ENCODE results near the gene ASIC2.

DNA sequence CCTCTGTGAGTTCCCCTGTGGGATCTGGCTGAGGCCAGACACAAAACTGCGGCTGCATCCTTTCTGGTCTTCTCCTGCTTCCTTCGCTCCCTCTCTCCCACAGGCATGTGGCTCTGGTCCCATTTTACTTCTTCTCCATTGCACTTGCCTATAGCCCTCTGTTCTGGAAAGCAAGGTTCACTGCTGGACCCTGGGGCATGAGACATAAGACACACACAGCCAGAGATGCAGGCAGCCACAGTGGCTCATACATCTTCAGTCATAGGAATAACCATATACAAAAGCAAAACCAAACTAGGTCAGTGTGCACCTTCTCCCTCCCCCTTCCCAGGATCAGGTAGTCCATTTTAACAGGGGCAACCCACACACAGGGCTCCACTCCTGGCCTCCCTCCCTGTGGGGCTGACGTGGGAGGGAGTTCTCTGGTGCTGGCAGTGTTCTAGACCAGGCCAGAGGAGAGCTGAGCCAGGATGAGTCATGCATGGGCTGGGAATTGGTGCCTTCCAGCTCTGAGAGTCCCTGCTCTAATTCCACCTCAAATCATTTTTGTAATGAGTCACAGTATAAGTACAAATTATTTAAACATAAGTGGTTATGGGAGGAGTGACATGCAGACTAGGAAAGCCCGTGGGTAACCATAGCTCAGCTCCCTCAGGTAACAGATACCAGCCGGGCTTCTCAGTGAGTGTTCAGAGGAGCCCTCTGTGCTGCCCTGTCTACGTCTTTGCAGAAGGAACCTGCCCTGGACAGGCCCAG lies 58.0 kb downstream of the ASIC2 start:
- TF ChIP-seq POLR2A (IDR thresholded peaks at IDR 0.05; ENCODE audit: low read length) (no peak), GATA1 (IDR thresholded peaks at IDR 0.05; ENCODE audit: low read depth, low read length) (no peak)

Measured in erythroblast (primary cell).